CD4-positive, alpha-beta memory T cell (primary cell): ENCODE measurements around the gene RPA3. TPM values are rescaled to one million over a fixed set of nuclear protein-coding genes. Genes with fewer than 3 reads are reported as not detected.
"Not testable (repeated sequence)": the region's sequence is repeated elsewhere in the genome, so short reads cannot be mapped to it uniquely, and the experiment has no call there.

Experiments
- CTCF ChIA-PET: fragments of 350-600 bp; sonication (Branson Sonifier 250); formaldehyde crosslinking; loops from one replicate; lab custom pipeline; 2021; ENCODE audit warnings: inconsistent platforms; ENCODE audit not compliant: partially characterized antibody; lab: Charles Lee
- POLR2A ChIA-PET: fragments of 350-600 bp; sonication (Branson Sonifier 250); formaldehyde crosslinking; loops from one replicate; lab custom pipeline; 2021; ENCODE audit not compliant: partially characterized antibody; lab: Charles Lee
- DNase-seq, 5 donors: peaks; one replicate each; pipeline versions ENCODE4 v3.0.0 to v3.0.0-alpha.2; 2020 to 2022; ENCODE audit warnings: mixed read lengths in 1 of 5
- H3K27ac ChIP-seq: one replicate; pipeline ENCODE4 v1.7.0; 2013; ENCODE audit warnings: low read depth, low read length
- H3K27me3 ChIP-seq: 2 replicates; pipeline ENCODE4 v1.7.0; 2013; ENCODE audit warnings: mild to moderate bottlenecking, low read length, moderate library complexity; ENCODE audit not compliant: insufficient read depth
- H3K36me3 ChIP-seq: 2 replicates; pipeline ENCODE4 v1.7.0; 2013; ENCODE audit warnings: mild to moderate bottlenecking, low read length, moderate library complexity; ENCODE audit not compliant: insufficient read depth
- H3K4me1 ChIP-seq: 2 replicates; pipeline ENCODE4 v1.7.0; 2013; ENCODE audit warnings: mild to moderate bottlenecking, low read length, moderate library complexity; ENCODE audit not compliant: insufficient read depth
- H3K4me3 ChIP-seq, 2 donors: one replicate each; pipeline ENCODE4 v1.7.0; 2013; ENCODE audit warnings: low read length in 2 of 2, mild to moderate bottlenecking in 1 of 2
- H3K9me3 ChIP-seq, 2 donors: one replicate each; pipeline ENCODE4 v1.7.0; 2013; ENCODE audit warnings: low read length in 2 of 2, control low read depth in 1 of 2; ENCODE audit not compliant: control insufficient read depth in 1 of 2
- H3K27ac Mint-ChIP-seq, 7 donors: one replicate each; pipeline ENCODE4 v1.8.0; 2020 to 2021; ENCODE audit warnings: mixed read lengths in 7 of 7, mild to moderate bottlenecking in 6 of 7, inconsistent platforms in 3 of 7, moderate library complexity in 3 of 7
- H3K27me3 Mint-ChIP-seq, 2 donors: one replicate each; pipeline ENCODE4 v1.8.0; 2020 to 2021; ENCODE audit warnings: mixed read lengths in 2 of 2
- H3K36me3 Mint-ChIP-seq, 2 donors: one replicate each; pipeline ENCODE4 v1.8.0; 2020 to 2021; ENCODE audit warnings: mixed read lengths in 2 of 2, inconsistent platforms in 1 of 2, mild to moderate bottlenecking in 1 of 2
- H3K4me1 Mint-ChIP-seq, 4 donors: one replicate each; pipeline ENCODE4 v1.8.0; 2020 to 2021; ENCODE audit warnings: mixed read lengths in 4 of 4, mild to moderate bottlenecking in 1 of 4
- H3K4me3 Mint-ChIP-seq, 8 donors: one replicate each; pipeline ENCODE4 v1.8.0; 2020 to 2021; ENCODE audit warnings: mixed read lengths in 8 of 8, mild to moderate bottlenecking in 7 of 8, moderate library complexity in 6 of 8, inconsistent platforms in 3 of 8
- H3K9me3 Mint-ChIP-seq, 8 donors: one replicate each; pipeline ENCODE4 v1.8.0; 2020 to 2021; ENCODE audit warnings: mixed read lengths in 8 of 8, mild to moderate bottlenecking in 5 of 8, inconsistent platforms in 3 of 8, moderate library complexity in 1 of 8
- intact Hi-C: fragments of 100-400 bp; cut with micrococcal nuclease; formaldehyde crosslinking; loops from one replicate; pipeline ENCODE4 v1.15.1; 2023
- polyA plus RNA-seq, 2 donors: library from polyadenylated mRNA; unstranded; fragments of 300-500 nt; fragmentation: Illumina TruSeq; gene quantifications; one replicate each; pipeline ENCODE4 v1.2.3, GENCODE V29; 2021
- total RNA-seq, 2 experiments: library from RNA; stranded (reverse); gene quantifications; one replicate each; pipeline ENCODE4 v1.2.3, GENCODE V29; 2021

RPA3 gene
- total and polyA plus RNA-seq, 4 experiments from 2014 or later, result 31.2 to 96.6 (median 63.6) TPM

DNA sequence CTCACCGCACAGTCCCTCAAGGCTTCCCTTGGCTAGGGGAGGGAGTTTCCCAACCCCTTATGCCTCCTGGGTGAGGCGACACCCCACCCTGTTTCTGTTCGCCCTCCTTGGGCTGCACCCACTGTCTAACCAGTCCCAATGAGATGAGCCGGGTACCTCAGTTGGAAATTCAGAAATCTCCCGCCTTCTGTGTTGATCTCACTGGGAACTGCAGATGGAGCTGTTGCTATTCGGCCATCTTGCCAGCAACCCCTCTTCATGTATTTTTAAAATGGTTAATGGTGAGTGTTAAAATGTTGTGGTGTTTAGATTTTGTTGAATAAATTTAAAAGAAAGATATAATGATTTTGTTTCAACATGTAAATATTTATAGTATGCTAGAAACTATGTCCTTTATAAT, 55.9 kb downstream of the RPA3 start:
- H3K4me1 ChIP-seq, result no peaks in the 10 kb centered on the region
- no peaks in the 10 kb centered on the region for H3K36me3 ChIP-seq
- POLR2A ChIA-PET, result no interaction called here
- intact Hi-C loops, result no loop called here
- H3K9me3 ChIP-seq, result no peaks in the 10 kb centered on the region
- H3K9me3 Mint-ChIP-seq, result peaks cover 0 to 28% (median 18%) of the 10 kb centered on the region in 8 donors
- H3K4me3 ChIP-seq, result no peak overlapping the region
- no peak overlapping the region for H3K27ac ChIP-seq
- no peak overlapping the region for H3K4me3 Mint-ChIP-seq
- peaks cover 33 to 64% (median 44%) of the 10 kb centered on the region in 4 donors for H3K4me1 Mint-ChIP-seq
- no peak for DNase-seq
- CTCF ChIA-PET, result no interaction called here
- H3K27me3 ChIP-seq, result no peaks in the 10 kb centered on the region
- H3K36me3 Mint-ChIP-seq, result peaks cover 24 to 36% of the 10 kb centered on the region in 2 donors
- H3K27me3 Mint-ChIP-seq, result no peaks in the 10 kb centered on the region
- no peak overlapping the region for H3K27ac Mint-ChIP-seq

GRCh38 chr7:7656459-7656858, 61.9 kb downstream of the RPA3 start:
- intact Hi-C loops, H3K27ac Mint-ChIP-seq: not testable (repeated sequence)

DNA sequence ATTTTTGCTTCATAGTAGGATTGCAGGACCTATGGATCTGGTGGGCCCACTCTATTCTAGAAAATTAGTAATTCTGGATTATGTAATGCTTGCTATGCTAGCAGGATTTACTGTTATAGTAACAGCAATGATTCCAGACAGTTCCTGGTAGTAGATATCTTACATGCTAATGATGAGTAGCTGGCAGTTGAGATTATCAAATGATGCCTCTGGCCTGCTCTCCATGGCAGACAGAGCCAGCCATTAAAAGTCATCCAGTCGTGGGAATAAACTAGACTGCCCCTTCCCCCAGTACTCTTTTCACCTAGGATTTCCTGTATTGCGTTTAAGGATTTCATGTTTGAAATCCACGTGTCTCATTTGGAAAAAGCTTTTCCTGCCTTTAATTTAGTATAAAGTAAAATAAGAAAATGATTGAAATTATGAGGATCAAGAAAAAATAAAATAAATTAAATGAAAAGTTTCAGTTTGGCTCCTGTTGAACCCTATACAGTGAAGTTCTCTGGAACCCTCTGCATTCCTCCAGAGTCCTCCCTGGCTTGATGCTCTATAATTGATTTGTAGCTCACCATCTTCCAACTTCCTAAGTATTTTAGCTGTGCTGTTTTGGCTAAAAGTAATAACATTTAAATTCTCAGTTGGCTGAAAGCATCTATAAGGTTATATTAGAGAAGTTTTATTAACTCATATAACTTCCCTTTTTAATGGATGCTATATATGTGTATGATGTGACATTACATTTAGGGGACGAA, 63.3 kb downstream of the RPA3 start:
- no peaks in the 10 kb centered on the region for H3K9me3 ChIP-seq
- H3K36me3 ChIP-seq, result no peaks in the 10 kb centered on the region
- H3K27ac ChIP-seq, result no peak overlapping the region
- Mint-ChIP-seq H3K4me3 (no peak overlapping the region), H3K27ac (no peak overlapping the region), H3K27me3 (no peaks in the 10 kb centered on the region), H3K36me3 (peaks cover 30 to 49% of the 10 kb centered on the region in 2 donors), H3K9me3 (peaks cover 0 to 34% (median 20%) of the 10 kb centered on the region in 8 donors), H3K4me1 (peaks cover 34 to 69% (median 47%) of the 10 kb centered on the region in 4 donors)
- ChIA-PET CTCF (no interaction called here), POLR2A (interaction anchor here (0.9 kb wide), 1 partner anchor 13 kb away, joined by 3 read pairs; no protein-coding TSS in a partner anchor)
- no peak overlapping the region for H3K4me3 ChIP-seq
- H3K27me3 ChIP-seq, result no peaks in the 10 kb centered on the region
- no peak for DNase-seq
- peaks cover 23% of the 10 kb centered on the region for H3K4me1 ChIP-seq
- intact Hi-C loops, result no loop called here

More at GRCh38 chr7:7656459-7656858, 61.9 kb downstream of the RPA3 start:
- peaks cover 39 to 72% (median 50%) of the 10 kb centered on the region in 4 donors for H3K4me1 Mint-ChIP-seq
- H3K4me3 Mint-ChIP-seq, H3K36me3 ChIP-seq, H3K27ac ChIP-seq, H3K27me3 ChIP-seq, CTCF ChIA-PET, POLR2A ChIA-PET, H3K27me3 Mint-ChIP-seq, DNase-seq, H3K9me3 ChIP-seq, H3K4me3 ChIP-seq: not testable (repeated sequence)
- H3K36me3 Mint-ChIP-seq, result peaks cover 33 to 54% of the 10 kb centered on the region in 2 donors
- peaks cover 0 to 36% (median 21%) of the 10 kb centered on the region in 8 donors for H3K9me3 Mint-ChIP-seq
- H3K4me1 ChIP-seq, result peaks cover 15% of the 10 kb centered on the region

DNA sequence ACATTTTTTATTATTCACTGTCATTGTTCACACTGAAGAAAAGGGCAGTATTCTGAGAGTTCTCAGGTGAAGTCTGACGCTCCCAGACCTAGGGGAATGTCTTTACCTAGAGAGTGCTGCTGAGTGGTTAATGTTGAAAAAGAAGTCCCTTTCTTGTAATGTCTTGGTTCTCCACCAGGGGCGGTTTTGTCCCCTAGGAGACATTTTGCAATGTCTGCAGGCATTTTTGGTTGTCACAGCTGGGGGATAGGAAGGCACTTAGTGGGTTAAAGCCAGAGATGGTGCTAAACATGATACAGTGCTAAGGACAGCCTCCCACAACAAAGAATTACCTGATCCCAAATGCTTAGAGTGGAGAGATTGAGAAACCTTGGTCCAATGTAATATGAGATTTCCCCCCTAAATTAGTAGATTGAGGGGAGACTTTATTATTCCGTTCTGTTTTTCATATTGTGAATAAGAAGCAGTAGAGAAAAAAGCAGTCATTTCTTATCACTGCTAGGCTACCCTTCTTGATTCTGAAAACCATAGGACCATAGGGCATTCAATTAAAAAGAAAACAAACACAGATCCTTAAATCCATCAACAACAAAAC, 64.7 kb downstream of the RPA3 start:
- peak overlapping the region in 1 of 7 donors; percentile 59 for H3K27ac Mint-ChIP-seq

GRCh38 chr7:7652798-7653540, 65.4 kb downstream of the RPA3 start:
- H3K27ac Mint-ChIP-seq, result peak overlapping the region in 1 of 7 donors; percentile 58
- DNase-seq, result no peak
- Histone ChIP-seq H3K4me1 (peaks cover 23% of the 10 kb centered on the region), H3K27ac (no peak overlapping the region), H3K27me3 (no peaks in the 10 kb centered on the region), H3K36me3 (no peaks in the 10 kb centered on the region), H3K9me3 (no peaks in the 10 kb centered on the region), H3K4me3 (no peak overlapping the region)
- intact Hi-C loops, result no loop called here
- peaks cover 24 to 56% (median 38%) of the 10 kb centered on the region in 4 donors for H3K4me1 Mint-ChIP-seq
- CTCF ChIA-PET, result no interaction called here
- H3K9me3 Mint-ChIP-seq, result peaks cover 0 to 12% (median 2%) of the 10 kb centered on the region in 8 donors
- H3K4me3 Mint-ChIP-seq, result no peak overlapping the region
- no peaks in the 10 kb centered on the region for H3K27me3 Mint-ChIP-seq
- H3K36me3 Mint-ChIP-seq, result peaks cover 14 to 27% of the 10 kb centered on the region in 2 donors
- POLR2A ChIA-PET, result no interaction called here

More for the DNA sequence above, 64.7 kb downstream of the RPA3 start:
- Histone ChIP-seq H3K27me3 (no peaks in the 10 kb centered on the region), H3K27ac (no peak overlapping the region), H3K9me3 (no peaks in the 10 kb centered on the region), H3K4me1 (peaks cover 23% of the 10 kb centered on the region), H3K36me3 (no peaks in the 10 kb centered on the region), H3K4me3 (no peak overlapping the region)
- H3K9me3 Mint-ChIP-seq, result peaks cover 0 to 20% (median 8%) of the 10 kb centered on the region in 8 donors
- no peak overlapping the region for H3K4me3 Mint-ChIP-seq
- peak in 1 of 5 donors; percentile 16 for DNase-seq
- peaks cover 17 to 34% of the 10 kb centered on the region in 2 donors for H3K36me3 Mint-ChIP-seq
- intact Hi-C loops, result no loop called here
- POLR2A ChIA-PET, result no interaction called here
- no peaks in the 10 kb centered on the region for H3K27me3 Mint-ChIP-seq
- CTCF ChIA-PET, result no interaction called here
- peaks cover 25 to 62% (median 36%) of the 10 kb centered on the region in 4 donors for H3K4me1 Mint-ChIP-seq

- Histone ChIP-seq H3K27ac (no peak overlapping the region), H3K27me3 (no peaks in the 10 kb centered on the region), H3K4me1 (peaks cover 23% of the 10 kb centered on the region), H3K4me3 (no peak overlapping the region), H3K36me3 (no peaks in the 10 kb centered on the region), H3K9me3 (no peaks in the 10 kb centered on the region)
- no peak for DNase-seq
- Mint-ChIP-seq H3K4me1 (peaks cover 28 to 51% (median 41%) of the 10 kb centered on the region in 4 donors), H3K4me3 (no peak overlapping the region), H3K27me3 (no peaks in the 10 kb centered on the region), H3K36me3 (peaks cover 4 to 21% of the 10 kb centered on the region in 2 donors), H3K9me3 (no peaks in the 10 kb centered on the region), H3K27ac (peak overlapping the region in 1 of 7 donors; percentile 26)
- ChIA-PET CTCF (interaction anchor here (0.6 kb wide), 1 partner anchor 10 kb away, joined by 3 read pairs; no protein-coding TSS in a partner anchor), POLR2A (no interaction called here)
- intact Hi-C loops, result no loop called here
Observed at GRCh38 chr7:7651479-7651878, 66.9 kb downstream of the RPA3 start.
